ENCODE measurements around the gene IMMT.
A peak's percentile ranks its signal among the peaks of the same experiment; 100 is the strongest.

IMMT gene

GRCh38 chr2:86219896-86220295 is 24.6 kb upstream of the IMMT start:
- TF ChIP-seq, protein P1, sequence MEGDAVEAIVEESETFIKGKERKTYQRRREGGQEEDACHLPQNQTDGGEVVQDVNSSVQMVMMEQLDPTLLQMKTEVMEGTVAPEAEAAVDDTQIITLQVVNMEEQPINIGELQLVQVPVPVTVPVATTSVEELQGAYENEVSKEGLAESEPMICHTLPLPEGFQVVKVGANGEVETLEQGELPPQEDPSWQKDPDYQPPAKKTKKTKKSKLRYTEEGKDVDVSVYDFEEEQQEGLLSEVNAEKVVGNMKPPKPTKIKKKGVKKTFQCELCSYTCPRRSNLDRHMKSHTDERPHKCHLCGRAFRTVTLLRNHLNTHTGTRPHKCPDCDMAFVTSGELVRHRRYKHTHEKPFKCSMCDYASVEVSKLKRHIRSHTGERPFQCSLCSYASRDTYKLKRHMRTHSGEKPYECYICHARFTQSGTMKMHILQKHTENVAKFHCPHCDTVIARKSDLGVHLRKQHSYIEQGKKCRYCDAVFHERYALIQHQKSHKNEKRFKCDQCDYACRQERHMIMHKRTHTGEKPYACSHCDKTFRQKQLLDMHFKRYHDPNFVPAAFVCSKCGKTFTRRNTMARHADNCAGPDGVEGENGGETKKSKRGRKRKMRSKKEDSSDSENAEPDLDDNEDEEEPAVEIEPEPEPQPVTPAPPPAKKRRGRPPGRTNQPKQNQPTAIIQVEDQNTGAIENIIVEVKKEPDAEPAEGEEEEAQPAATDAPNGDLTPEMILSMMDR (conservative IDR thresholded peaks at IDR 0.05; ENCODE audit: low read depth, low read length): no peak
- DNase-seq (ENCODE audit: low read depth): no peak
- no peak overlapping the region for H3K4me3 ChIP-seq (ENCODE audit: low read depth, low read length)

- no peak for DNase-seq (ENCODE audit: low read depth)
- no peak overlapping the region for H3K4me3 ChIP-seq (ENCODE audit: low read depth, low read length)
- TF ChIP-seq, protein P1 (conservative IDR thresholded peaks at IDR 0.05; ENCODE audit: low read depth, low read length): no peak
Observed at GRCh38 chr2:86218124-86218523, 22.9 kb upstream of the IMMT start.

DNA sequence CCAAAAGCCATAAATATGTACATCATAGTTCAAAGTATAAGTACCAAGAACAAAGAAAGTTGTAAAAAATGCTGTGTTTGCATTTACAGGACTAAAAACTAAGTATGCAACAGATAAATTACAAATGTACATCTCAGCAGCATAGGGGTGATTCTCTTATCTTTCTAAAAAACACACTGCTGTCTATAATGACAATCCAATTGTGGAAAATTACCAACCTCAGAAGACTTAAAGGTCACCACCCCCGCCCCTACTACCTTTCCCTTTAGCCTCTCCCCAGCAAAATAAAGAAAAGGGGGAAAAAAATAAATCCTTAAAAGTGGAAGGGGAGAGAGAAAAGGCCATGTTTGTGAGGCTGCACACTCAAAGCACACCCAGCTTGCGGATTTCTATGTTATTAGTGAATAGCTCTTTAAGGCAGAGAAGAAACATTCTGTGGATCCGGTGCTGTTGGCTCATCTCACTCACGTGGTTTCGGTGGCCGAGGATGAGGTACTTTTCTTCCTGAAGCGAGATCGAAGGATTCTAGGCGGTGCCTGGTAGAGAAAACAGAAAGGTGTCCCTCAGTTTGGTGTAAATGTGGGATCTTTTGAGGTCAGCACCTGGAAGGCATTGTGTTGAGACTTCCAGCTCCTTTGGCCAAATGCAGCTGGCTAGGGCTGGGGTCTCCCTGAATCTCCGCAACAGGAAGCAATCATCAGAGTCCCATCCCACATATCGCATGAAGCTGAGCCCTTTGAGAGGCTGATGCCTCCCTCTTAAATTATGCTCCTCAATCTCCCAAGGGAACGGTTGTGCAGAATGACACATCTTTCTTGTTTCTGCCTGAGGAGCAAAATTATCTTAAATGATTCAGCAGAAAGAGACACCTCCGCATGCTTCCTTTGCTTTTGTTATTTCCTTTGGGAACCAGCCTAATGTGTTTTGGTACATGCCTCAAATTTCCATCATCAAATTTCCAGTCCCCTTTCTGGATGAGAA is 21.6 kb upstream of the IMMT start:
- peak overlapping the region; percentile 53 for H3K4me3 ChIP-seq (ENCODE audit: low read depth, low read length)
- DNase-seq (ENCODE audit: low read depth): peak; percentile 61
- TF ChIP-seq, protein P1 (conservative IDR thresholded peaks at IDR 0.05; ENCODE audit: low read depth, low read length): no peak

GRCh38 chr2:86214503-86214832 is 19.2 kb upstream of the IMMT start:
- no peak overlapping the region for H3K4me3 ChIP-seq (ENCODE audit: low read depth, low read length)
- TF ChIP-seq, protein P1 (conservative IDR thresholded peaks at IDR 0.05; ENCODE audit: low read depth, low read length): no peak

DNA sequence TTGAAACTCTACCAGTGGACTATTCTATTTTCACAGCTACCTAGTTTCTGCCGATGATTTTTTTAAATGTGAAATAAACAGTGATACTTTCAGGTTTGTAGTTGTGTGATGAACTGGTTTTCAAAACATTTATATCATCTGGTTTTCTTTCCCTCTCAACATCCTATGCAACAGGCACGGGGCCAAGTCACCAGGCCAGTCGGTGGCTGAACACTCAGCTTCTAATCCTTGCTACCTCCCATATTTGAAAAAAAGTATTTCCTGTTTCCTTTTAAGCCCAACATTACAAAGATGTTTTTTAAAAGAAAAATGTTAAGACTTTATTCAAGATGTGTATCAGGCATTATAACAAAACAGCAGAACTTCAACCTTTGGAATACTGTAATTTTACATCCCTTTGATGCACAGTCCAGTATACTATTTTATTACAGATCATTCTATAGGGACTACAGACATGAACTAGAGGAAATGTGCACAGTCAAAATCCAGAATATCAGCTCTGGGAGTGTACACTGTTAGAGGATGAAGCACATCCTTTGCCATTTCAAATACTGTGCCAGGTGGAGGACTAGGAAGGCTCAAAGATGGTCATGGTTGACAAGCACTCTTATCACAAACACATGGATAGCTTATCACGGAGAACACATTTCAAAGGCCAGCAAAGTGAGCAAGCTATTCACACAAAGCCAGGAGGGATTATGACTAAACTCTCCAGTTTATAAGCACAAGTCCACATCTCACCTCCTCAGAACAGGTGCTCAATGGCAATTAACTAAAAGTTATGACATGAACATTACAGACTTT is 18.6 kb upstream of the IMMT start:
- no peak overlapping the region for H3K4me3 ChIP-seq (ENCODE audit: low read depth, low read length)
- peak; percentile 55 for DNase-seq (ENCODE audit: low read depth)
- TF ChIP-seq, protein P1 (conservative IDR thresholded peaks at IDR 0.05; ENCODE audit: low read depth, low read length): no peak

More at GRCh38 chr2:86214503-86214832, 19.2 kb upstream of the IMMT start:
- no peak for DNase-seq (ENCODE audit: low read depth)

- TF ChIP-seq, protein P1 (conservative IDR thresholded peaks at IDR 0.05; ENCODE audit: low read depth, low read length): no peak
- no peak overlapping the region for H3K4me3 ChIP-seq (ENCODE audit: low read depth, low read length)
- no peak for DNase-seq (ENCODE audit: low read depth)
Observed at GRCh38 chr2:86213056-86213455, 17.8 kb upstream of the IMMT start.

Data from choroid plexus epithelial cell (primary cell).